HG03469 (cell line): Measurements from ENCODE around the gene ZNF121.
"Not testable (repeated sequence)": the region's sequence is repeated elsewhere in the genome, so short reads cannot be mapped to it uniquely, and the experiment has no call there.

ENCODE experiments used
- ATAC-seq: cut with Tn5 transposase; IDR thresholded peaks from one replicate; pipeline ENCODE4 v1.9.1; 2021; ENCODE audit warnings: mild to moderate bottlenecking, moderate library complexity, moderate number of reproducible peaks; ENCODE audit not compliant: unreplicated experiment

ZNF121 gene

GRCh38 chr19:9539201-9539600 lies 45.1 kb downstream of the ZNF121 start:
- ATAC-seq = not testable (repeated sequence)

GRCh38 chr19:9538183-9539058 lies 45.9 kb downstream of the ZNF121 start, which contains the start of gene ZNF426:
ZNF426 (minus strand) TSS chr19:9538645; CDS start chr19:9536232, 2,413 bp downstream.
- ATAC-seq = peak; percentile 46

DNA sequence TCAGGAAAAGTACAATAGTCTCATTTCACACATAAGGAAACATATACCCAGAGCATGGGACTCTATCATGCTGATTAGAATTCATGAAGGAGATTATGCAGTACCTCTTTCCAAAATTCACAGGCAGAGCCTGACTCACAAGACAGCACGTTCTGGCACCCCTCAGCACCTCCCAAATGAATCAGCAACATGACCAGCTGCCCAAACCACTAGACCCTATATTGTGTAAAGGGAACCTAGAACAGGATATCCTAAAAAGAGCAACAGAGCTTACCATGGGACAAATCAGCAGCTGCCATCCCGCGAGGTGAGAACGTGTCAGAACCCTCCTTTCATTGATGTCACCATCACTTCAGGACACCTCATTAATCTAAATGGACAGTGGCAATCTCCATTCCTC lies 48.4 kb downstream of the ZNF121 start:
- ATAC-seq = no peak

DNA sequence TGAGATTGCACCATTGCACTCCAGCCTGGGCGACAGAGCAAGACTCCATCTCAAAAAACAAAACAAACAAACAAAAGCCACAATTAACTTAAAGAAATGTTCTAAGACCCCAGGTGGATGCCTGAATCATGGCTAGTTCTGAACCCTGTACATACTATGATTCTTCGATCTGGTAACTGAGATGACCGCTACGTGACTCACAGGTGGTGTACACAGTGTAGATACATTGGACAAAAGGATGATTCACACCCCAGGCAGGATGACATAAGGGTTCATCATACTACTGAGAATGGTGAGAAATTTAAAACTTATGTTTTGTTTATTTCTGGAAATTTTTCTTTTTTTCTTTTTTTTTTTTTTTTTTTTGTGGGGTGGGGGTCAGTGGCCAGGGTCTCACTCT lies 52.4 kb downstream of the ZNF121 start:
- no peak for ATAC-seq

DNA sequence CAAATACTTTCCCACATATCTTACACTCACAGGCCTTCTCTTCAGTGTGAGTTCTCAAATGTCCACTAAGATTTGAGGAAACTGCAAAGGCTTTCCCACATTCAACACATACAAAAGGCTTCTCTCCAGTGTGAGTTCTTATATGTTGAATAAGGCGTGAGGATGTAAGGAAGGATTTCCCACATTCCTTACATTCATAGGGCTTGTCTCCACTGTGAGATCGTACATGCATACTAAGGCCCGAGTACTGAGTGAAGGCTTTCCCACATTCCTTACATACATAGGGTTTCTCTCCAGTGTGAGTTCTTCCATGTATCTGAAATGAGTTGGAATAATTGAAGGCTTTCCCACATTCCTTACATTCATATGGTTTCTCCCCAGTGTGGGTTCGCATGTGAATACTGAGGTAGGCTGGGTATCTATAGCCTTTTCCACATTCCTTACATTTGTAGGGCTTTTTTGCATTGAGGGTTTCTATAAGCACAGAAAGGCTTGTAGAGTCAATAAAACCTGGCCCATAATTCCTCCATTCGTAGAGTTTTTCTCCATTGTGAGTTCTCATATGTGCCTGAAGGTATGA lies 55.5 kb downstream of the ZNF121 start:
- ATAC-seq = no peak

DNA sequence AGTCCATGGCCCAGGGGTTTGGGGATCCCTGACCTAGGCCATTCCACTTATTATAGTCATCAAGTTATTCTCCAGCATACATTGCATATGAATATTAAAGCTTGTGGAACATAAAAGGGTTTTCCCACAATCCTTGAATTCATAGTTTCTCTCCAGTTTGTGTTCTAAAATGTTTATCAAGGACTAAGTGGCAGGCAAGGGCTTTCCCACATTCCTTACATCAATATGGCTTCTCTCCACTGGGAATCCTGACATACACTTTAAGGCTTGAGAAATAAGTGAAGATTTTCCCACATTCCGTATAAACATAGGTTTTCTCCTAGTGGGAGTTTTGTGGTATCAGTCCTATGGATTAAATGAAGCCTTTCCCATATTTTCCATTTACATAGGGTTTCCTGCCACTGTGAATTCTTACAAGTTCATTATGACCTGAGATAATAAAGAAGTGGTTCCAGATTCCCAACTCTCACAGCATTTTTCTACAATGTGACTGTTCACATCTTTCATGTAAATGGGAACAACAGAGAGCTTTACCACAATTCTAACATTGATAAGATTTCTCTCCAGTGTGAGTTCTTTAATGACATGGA lies 60.3 kb downstream of the ZNF121 start:
- ATAC-seq = no peak
